NOMO-1 treated with DMSO at 0.1 percent for 48 hours (cell line): ENCODE results near the gene CATSPERD.
"Not testable (repeated sequence)": the region's sequence is repeated elsewhere in the genome, so short reads cannot be mapped to it uniquely, and the experiment has no call there.

Source experiments
- DNase-seq: peaks from one replicate; lab custom pipeline; 2025; ENCODE audit not compliant: unreplicated experiment; lab: John Stamatoyannopoulos, UW

CATSPERD gene

DNA sequence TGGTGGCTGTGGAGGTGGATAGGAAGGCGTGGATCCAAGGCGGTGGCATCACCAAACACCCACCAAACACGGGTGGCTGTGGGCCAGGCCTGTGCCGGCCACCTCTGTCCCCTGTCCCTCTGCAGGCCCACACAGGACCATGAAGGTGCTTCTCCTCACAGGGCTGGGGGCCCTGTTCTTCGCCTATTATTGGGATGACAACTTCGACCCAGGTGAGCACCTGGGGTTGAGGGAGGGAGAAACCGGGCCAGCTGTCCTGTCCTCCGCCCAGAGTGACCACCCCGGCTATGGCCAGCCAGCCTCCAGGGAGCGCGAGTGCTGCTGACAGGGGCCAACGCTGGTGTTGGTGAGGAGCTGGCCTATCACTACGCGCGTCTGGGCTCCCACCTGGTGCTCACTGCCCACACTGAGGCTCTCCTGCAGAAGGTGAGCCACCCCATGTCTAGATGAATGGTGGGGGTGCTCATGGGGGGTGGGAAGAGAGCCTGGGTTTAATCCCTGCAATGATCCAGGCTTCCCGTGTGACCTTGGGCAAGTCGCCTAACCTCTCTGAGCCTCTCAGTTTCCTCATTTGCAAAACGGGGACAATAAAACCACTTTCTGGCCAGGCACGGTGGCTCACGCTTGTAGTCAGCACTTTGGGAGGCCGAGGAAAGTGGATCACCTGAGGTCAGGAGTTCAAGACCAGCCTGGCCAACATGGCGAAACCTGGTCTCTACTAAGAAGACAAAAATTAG lies 35.6 kb upstream of the CATSPERD start:
- no peak for DNase-seq

- DNase-seq, result no peak
Observed at GRCh38 chr19:5686326-5686646, 34.2 kb upstream of the CATSPERD start.

GRCh38 chr19:5686647-5687359 lies 33.6 kb upstream of the CATSPERD start:
- DNase-seq, result peak; percentile 87

GRCh38 chr19:5687360-5688198 lies 32.9 kb upstream of the CATSPERD start:
- no peak for DNase-seq

DNA sequence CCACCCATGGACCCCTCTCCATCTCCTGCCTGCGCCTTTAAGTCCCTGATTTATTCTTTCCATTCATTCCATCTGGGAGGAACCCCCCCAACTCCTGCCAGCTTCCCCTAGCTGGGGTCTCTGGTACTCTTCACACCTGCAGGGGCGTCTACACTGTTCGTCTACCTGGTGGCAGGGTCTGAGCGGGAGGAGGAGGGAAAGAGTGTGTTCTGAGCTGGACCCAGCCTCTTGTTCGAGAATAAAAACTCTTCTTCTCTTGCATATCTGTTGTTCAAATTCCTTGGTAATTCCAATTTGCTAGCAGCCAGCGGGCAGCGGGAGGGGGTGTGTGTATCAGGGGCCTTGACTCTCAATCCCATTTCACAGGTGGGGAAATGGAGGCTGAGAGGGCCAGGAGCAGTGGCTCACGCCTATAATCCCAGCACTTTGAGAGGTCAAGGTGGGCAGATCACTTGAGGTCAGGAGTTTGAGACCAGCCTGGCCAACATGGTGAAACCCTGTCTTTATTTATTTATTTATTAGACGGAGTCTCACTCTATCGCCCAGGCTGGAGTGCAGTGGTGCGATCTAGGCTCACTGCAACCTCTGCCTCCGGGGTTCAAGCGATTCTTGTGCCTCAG lies 32.1 kb upstream of the CATSPERD start:
- DNase-seq, result not testable (repeated sequence)

DNA sequence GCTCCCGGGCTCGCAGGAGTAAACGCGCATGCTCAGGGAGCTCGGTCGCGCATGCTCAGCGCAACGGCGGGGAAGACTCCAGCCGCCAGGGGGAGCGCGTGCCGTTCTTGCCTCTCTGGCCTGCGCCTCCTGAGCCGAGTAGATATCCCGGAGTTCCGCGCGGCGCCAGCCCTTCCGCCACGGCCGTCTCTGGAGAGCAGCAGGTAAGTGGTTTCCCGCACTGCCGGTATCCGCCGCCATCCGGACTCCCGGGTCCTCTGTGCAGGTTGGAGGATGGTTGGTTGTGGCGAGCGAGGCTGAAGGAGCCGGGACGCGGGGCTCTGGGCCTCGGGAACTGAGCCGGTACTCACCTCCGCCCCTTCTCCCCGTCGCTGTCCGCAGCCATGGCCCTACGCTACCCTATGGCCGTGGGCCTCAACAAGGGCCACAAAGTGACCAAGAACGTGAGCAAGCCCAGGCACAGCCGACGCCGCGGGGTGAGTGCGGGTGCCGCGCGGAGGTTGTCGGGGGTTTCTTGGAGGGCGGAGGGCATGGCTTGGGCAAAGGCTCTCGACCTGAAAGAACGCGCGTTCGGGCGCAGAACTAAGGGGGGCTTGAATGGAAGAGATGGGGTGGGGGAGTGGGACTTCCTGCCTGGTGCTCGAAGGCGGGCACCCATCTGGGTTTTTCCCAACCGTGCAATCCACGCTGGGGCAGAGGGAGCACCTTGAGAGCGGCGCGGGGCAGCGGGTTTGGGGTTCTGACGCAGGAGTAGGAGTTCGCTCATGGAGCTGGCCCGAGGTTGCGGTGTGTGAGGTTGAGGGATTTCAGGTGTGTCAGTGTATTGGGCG lies 30.1 kb upstream of the CATSPERD start, which contains the start of gene RPL36:
RPL36 (plus strand) TSS at position 171 of the 830 bp plus-strand sequence; CDS start at position 384, 213 bp downstream.
- DNase-seq, result peak; percentile 92

DNA sequence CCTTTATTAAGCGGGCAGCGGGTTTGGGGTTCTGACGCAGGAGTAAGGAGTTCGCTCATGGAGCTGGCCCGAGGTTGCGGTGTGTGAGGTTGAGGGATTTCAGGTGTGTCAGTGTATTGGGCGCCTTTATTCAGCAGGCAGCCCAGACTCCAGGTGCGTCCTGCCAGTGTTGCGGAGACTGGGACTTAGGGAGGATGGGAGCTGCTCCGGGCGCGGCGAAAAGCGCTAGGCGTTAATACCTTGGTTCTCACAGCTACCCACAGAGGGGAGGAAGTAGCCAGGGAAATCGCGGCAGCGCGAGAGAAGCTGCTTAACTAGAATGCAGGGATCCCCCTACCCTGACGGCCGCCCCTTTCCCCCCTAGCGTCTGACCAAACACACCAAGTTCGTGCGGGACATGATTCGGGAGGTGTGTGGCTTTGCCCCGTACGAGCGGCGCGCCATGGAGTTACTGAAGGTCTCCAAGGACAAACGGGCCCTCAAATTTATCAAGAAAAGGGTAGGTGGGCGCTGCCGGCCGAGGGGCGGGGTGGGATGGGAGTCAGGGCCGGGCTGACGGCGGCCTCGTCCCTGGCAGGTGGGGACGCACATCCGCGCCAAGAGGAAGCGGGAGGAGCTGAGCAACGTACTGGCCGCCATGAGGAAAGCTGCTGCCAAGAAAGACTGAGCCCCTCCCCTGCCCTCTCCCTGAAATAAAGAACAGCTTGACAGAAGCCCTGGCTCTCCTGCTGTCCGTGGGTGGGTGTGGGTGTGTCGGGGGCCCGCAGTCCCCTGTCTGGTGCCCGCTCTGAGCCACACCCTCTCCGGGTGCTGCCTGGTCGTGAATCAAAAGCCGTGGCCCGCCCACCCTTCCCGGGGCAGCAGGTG lies 29.2 kb upstream of the CATSPERD start:
- peak; percentile 22 for DNase-seq

- no peak for DNase-seq
Observed at GRCh38 chr19:5691822-5692722, 28.4 kb upstream of the CATSPERD start.

DNA sequence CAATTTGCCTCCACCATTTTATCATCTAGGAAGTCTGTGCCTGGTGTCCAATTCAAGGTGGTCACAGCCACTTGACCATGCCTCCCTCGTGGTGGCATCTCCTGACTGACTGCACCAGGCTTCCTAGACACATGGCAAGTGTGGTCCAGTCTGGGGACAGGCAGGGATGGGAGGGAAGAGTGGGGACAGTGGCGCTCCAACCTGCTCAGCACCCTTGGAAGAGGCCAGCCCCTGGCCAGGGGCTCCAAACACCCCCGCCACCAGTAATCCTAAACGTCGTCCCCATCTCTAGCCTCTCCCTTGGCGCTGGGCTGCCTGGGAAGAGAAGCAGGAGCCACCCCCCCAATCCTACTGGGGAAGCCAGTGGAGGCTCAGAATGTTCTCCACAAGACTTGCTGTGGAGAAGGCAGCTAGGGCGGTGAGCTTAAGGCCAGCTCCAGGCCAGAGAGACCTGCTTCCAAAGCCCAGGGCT lies 27.7 kb upstream of the CATSPERD start:
- no peak for DNase-seq

DNA sequence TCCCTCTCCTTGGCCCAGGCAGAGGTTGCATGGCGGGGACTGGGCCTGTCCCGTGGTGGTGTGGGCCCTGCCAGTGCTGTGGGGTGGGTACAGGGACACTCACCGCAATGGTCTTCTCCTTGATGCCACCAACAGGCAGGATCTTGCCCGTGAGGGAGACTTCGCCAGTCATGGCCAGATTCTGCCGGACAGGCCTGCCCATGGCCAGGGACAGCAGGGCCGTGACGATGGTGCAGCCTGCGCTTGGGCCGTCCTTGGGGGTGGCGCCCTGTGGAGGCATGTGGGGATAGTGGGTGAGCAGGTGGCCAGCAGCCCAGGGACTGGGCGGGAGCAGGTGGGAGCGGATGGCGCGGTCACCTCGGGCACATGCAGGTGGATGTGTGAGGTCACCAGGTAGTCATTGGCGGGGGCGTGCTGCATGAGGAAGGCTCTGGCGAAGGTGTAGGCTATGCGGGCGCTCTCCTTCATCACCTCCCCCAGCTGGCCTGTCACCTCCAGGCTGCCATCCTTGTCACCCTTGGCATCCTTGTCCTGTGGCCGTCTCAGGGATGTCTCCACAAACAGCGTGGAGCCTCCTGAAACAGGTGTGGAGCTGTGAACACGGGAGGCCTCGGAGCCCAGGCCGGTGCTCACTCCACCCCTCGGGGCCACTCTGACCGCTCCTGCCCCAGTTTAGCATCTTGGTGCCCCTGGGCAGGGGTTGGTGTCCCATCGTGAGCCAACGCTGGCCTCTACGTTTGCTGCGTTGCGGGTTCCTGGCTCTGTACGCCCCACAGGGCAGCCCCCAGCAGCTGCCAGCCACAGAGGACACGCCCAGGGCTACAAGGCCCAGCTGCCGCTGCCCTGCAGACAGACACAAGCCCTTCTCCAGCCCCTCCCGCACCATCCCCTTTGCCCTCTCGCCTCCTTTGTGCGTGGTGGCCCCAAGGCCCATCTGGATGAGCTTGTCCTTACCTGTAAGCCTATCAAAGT lies 27.0 kb upstream of the CATSPERD start:
- DNase-seq, result no peak

DNA sequence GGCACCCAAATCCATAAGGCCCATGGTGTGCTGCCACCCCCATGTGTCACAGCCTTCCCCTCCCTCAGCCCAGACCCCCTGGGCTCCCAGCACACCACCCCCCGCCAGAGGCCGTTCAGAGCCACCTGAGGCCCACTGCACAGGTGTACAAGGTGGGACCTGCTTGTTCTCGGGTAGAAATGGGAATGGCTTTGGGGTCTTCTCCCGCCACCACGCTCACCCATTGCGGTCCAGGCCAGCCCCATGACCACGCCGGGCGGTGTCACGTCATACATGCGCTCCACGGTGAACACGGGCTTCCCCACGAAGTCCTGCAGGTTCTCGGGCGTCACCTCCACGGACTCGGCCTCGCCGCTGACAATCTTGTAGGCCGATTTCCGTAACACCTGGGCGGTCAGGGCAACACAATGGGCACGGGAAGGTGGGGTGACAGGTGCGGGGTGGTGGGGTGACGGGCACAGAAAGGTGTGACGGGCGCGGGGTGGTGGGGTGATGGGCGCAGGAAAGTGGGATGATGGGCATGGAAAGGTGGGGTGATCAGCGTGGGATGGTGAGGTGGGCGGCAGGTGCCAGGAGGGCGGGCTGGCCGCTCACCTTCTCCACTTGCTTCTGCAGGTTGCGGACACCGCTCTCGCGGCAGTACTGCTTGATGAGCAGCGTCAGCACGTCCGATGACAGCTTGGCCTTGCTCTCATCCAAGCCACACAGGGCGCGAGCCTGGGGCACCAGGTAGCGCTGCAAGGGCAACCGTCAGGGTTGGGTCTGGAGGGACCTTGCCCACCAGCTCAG lies 26.1 kb upstream of the CATSPERD start:
- no peak for DNase-seq

GRCh38 chr19:5694956-5695648 lies 25.3 kb upstream of the CATSPERD start:
- DNase-seq, result no peak

- DNase-seq, result no peak
Observed at GRCh38 chr19:5695649-5696195, 24.7 kb upstream of the CATSPERD start.

- DNase-seq, result no peak
Observed at GRCh38 chr19:5696196-5697021, 24.0 kb upstream of the CATSPERD start.
